Neural cell (in vitro differentiated cells): ENCODE measurements around the gene LRRC10B. TPM values are rescaled to one million over a fixed set of nuclear protein-coding genes. Genes with fewer than 3 reads are reported as not detected.
A peak's percentile ranks its signal among the peaks of the same experiment; 100 is the strongest.

Experiments used
- H2AFZ ChIP-seq: fragments of 200-600, 300-800 bp; sonication (generic), shearing (Covaris generic); 2 replicates; pipeline ENCODE4 v1.6.0; 2014; ENCODE audit warnings: low read depth, mild to moderate bottlenecking, antibody characterized with exemption, low read length, moderate library complexity
- H3F3A ChIP-seq: fragments of 200-600 bp; shearing (Covaris generic); 2 replicates; pipeline ENCODE4 v1.6.1; 2016; ENCODE audit warnings: mild to moderate bottlenecking, moderate library complexity, mixed read lengths, antibody characterized with exemption, low read length; ENCODE audit not compliant: insufficient read depth, poor library complexity, severe bottlenecking
- H3K27ac ChIP-seq: fragments of 200-600, 300-800 bp; sonication (generic), shearing (Covaris generic); 2 replicates; pipeline ENCODE4 v1.5.1; 2014; ENCODE audit warnings: mild to moderate bottlenecking, low read length, moderate library complexity
- H3K27me3 ChIP-seq: fragments of 300-800, 200-600 bp; sonication (generic), shearing (Covaris generic); 2 replicates; pipeline ENCODE4 v1.6.0; 2014; ENCODE audit warnings: mild to moderate bottlenecking, low read depth, low read length, moderate library complexity; ENCODE audit not compliant: insufficient read depth
- H3K36me3 ChIP-seq: fragments of 300-800, 200-600 bp; sonication (generic), shearing (Covaris generic); 2 replicates; pipeline ENCODE4 v1.5.1; 2014; ENCODE audit warnings: mild to moderate bottlenecking, antibody characterized with exemption, low read length, moderate library complexity; ENCODE audit not compliant: insufficient read depth
- H3K4me2 ChIP-seq: fragments of 300-800, 200-600 bp; sonication (generic), shearing (Covaris generic); 2 replicates; pipeline ENCODE4 v1.6.0; 2014; ENCODE audit warnings: mild to moderate bottlenecking, low read length
- H3K4me3 ChIP-seq: fragments of 300-800, 200-600 bp; sonication (generic), shearing (Covaris generic); 2 replicates; pipeline ENCODE4 v1.5.1; 2014; ENCODE audit warnings: mild to moderate bottlenecking, low read length, moderate library complexity
- H3K79me2 ChIP-seq: fragments of 200-600 bp; shearing (Covaris generic); replicated peaks from 2 replicates; pipeline ENCODE4 v1.6.0; 2014; ENCODE audit warnings: mild to moderate bottlenecking, low read length, moderate library complexity; ENCODE audit not compliant: insufficient read depth
- H3K9ac ChIP-seq: fragments of 300-800, 200-600 bp; sonication (generic), shearing (Covaris generic); 2 replicates; pipeline ENCODE4 v1.6.1; 2016; ENCODE audit warnings: mild to moderate bottlenecking, low read length, mixed read lengths
- H3K9me2 ChIP-seq: fragments of 200-600 bp; shearing (Covaris generic); 2 replicates; pipeline ENCODE4 v1.6.1; 2016; ENCODE audit warnings: mild to moderate bottlenecking, low read length, mixed read lengths; ENCODE audit not compliant: insufficient read depth
- H3K9me3 ChIP-seq: fragments of 200-600, 300-800 bp; sonication (generic), shearing (Covaris generic); 2 replicates; pipeline ENCODE4 v1.6.1; 2016; ENCODE audit warnings: mild to moderate bottlenecking, mixed run types, low read length, moderate library complexity, mixed read lengths
- H4K20me1 ChIP-seq: fragments of 200-600 bp; shearing (Covaris generic); 2 replicates; pipeline ENCODE4 v1.6.1; 2016; ENCODE audit warnings: mild to moderate bottlenecking, mixed run types; ENCODE audit not compliant: insufficient read depth
- EP300 ChIP-seq: fragments of 450-650 bp; conservative IDR thresholded peaks from 2 replicates; pipeline ENCODE4 v1.6.1; 2014; ENCODE audit warnings: antibody characterized with exemption, mild to moderate bottlenecking, moderate library complexity; ENCODE audit not compliant: poor library complexity, severe bottlenecking
- EZH2 ChIP-seq: fragments of 200-600, 300-800 bp; shearing (Covaris generic), sonication (generic); IDR thresholded peaks from 2 replicates; pipeline ENCODE4 v1.6.1; 2014; ENCODE audit warnings: antibody characterized with exemption, low read length, borderline replicate concordance, mild to moderate bottlenecking; ENCODE audit not compliant: insufficient read depth, poor library complexity, severe bottlenecking
- MXI1 ChIP-seq: fragments of 450-650 bp; conservative IDR thresholded peaks from 2 replicates; pipeline ENCODE4 v1.6.1; 2014; ENCODE audit warnings: antibody characterized with exemption, mild to moderate bottlenecking; ENCODE audit not compliant: poor library complexity, severe bottlenecking
- POLR2AphosphoS5 ChIP-seq: IDR thresholded peaks from 2 replicates; pipeline ENCODE4 v1.6.1; 2012
- RAD21 ChIP-seq: fragments of 450-650 bp; conservative IDR thresholded peaks from 2 replicates; pipeline ENCODE4 v1.6.1; 2014; ENCODE audit warnings: antibody characterized with exemption, mild to moderate bottlenecking, moderate library complexity
- SMC3 ChIP-seq: fragments of 450-650 bp; conservative IDR thresholded peaks from 2 replicates; pipeline ENCODE4 v1.6.1; 2014; ENCODE audit warnings: antibody characterized with exemption, mild to moderate bottlenecking, moderate library complexity; ENCODE audit not compliant: poor library complexity
- TAF1 ChIP-seq: IDR thresholded peaks from 2 replicates; pipeline ENCODE4 v1.6.1; 2012; ENCODE audit warnings: low read depth
- polyA plus RNA-seq: library from polyadenylated mRNA; depleted of rRNA; stranded (reverse); fragments of >200 nt; gene quantifications from 2 replicates; pipeline ENCODE4 v1.2.3, GENCODE V29; 2014
- TF ChIP-seq, protein P1 (sequence below): fragments of 450-650 bp; IDR thresholded peaks from 2 replicates; pipeline ENCODE4 v1.5.1; 2014; ENCODE audit warnings: antibody characterized with exemption, mild to moderate bottlenecking, moderate library complexity; ENCODE audit not compliant: poor library complexity, severe bottlenecking
- TF ChIP-seq, protein P2 (sequence below): IDR thresholded peaks from 2 replicates; pipeline ENCODE4 v1.6.1; 2012; ENCODE audit warnings: borderline replicate concordance

LRRC10B gene
- polyA plus RNA-seq, 1 donor from 2014 or later, result 12.4 TPM

DNA sequence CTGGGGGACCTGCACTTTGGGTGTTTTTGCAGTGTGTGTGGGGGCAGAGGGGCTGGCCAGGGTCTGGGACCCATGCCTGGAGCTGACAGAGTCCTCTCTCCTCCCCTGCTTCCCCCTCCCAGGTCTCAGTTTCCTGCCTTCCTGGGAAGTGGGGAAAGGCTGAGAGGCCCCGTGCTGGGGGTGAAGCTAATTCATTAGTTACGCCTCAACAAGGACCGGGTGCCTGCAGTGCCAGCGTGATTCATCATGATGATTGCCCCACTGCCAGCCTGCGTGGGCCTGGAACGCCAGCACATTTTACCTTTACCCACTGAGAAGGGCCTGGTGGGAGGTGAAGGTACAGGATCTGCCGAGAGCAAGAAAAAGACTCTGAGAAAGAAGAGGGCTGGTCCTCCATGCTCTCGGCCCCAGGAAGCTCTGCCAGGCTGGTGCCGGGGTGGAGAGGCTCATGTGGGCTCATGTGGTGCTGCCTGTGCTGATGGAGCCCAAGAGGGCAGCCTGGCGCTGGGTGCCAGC, 2.9 kb upstream of the LRRC10B start:
- H3K27me3 ChIP-seq, result no peaks in the 10 kb centered on the region
- no peaks in the 10 kb centered on the region for H3K36me3 ChIP-seq

DNA sequence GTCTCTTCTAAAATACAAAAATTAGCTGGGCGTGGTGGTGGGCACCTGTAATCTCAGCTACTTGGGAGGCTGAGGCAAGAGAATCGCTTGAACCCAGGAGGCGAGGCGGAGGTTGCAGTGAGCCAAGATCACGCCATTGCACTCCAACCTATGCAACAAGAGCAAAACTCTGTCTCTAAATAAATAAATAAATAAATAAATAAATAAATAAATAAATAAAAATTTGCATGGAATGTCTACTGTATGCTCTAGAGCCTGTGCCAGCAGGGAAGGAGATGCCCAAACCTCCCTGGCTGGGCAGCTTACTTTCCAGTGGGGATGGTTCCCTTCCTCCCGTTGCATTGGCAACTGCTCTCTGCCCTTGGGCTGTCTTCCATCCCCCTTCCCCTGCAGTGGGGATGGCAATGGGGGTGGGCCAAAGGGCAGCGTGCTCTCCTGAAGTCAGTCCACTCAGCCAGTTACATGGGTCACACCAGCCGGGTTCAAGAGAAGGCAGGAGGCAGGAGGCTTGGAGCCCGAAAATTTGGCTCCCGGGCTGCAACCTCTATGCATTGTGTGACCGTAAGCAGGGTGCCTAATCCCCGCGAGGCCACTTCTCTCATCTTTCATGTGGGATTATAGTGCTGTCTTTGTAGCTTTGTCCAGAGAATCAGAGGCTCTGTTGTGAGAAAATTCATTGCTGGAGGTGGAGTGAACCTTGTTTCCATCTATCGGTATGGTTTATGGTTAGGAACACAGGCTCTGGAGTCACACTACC, 1.4 kb upstream of the LRRC10B start:
- H3K9me2 ChIP-seq, result no peaks in the 10 kb centered on the region
- no peaks in the 10 kb centered on the region for H3K36me3 ChIP-seq
- H3K79me2 ChIP-seq, result no peaks in the 10 kb centered on the region
- H3F3A ChIP-seq, result no peaks in the 10 kb centered on the region
- no peaks in the 10 kb centered on the region for H3K9me3 ChIP-seq
- H3K4me2 ChIP-seq, result no peak overlapping the region
- no peak overlapping the region for H2AFZ ChIP-seq
- no peaks in the 10 kb centered on the region for H3K27me3 ChIP-seq
- TF ChIP-seq, protein P1, sequence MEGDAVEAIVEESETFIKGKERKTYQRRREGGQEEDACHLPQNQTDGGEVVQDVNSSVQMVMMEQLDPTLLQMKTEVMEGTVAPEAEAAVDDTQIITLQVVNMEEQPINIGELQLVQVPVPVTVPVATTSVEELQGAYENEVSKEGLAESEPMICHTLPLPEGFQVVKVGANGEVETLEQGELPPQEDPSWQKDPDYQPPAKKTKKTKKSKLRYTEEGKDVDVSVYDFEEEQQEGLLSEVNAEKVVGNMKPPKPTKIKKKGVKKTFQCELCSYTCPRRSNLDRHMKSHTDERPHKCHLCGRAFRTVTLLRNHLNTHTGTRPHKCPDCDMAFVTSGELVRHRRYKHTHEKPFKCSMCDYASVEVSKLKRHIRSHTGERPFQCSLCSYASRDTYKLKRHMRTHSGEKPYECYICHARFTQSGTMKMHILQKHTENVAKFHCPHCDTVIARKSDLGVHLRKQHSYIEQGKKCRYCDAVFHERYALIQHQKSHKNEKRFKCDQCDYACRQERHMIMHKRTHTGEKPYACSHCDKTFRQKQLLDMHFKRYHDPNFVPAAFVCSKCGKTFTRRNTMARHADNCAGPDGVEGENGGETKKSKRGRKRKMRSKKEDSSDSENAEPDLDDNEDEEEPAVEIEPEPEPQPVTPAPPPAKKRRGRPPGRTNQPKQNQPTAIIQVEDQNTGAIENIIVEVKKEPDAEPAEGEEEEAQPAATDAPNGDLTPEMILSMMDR, result no peak
- TF ChIP-seq EP300 (no peak), MXI1 (no peak)
- no peak overlapping the region for H3K4me3 ChIP-seq
- H3K27ac ChIP-seq, result no peak overlapping the region
- peak overlapping the region; percentile 68 for H3K9ac ChIP-seq
- no peaks in the 10 kb centered on the region for H4K20me1 ChIP-seq

More for the DNA sequence above, 2.9 kb upstream of the LRRC10B start:
- H3K79me2 ChIP-seq, result no peaks in the 10 kb centered on the region
- H2AFZ ChIP-seq, result no peak overlapping the region
- no peaks in the 10 kb centered on the region for H3F3A ChIP-seq
- no peak overlapping the region for H3K4me2 ChIP-seq
- TF ChIP-seq, protein P2, sequence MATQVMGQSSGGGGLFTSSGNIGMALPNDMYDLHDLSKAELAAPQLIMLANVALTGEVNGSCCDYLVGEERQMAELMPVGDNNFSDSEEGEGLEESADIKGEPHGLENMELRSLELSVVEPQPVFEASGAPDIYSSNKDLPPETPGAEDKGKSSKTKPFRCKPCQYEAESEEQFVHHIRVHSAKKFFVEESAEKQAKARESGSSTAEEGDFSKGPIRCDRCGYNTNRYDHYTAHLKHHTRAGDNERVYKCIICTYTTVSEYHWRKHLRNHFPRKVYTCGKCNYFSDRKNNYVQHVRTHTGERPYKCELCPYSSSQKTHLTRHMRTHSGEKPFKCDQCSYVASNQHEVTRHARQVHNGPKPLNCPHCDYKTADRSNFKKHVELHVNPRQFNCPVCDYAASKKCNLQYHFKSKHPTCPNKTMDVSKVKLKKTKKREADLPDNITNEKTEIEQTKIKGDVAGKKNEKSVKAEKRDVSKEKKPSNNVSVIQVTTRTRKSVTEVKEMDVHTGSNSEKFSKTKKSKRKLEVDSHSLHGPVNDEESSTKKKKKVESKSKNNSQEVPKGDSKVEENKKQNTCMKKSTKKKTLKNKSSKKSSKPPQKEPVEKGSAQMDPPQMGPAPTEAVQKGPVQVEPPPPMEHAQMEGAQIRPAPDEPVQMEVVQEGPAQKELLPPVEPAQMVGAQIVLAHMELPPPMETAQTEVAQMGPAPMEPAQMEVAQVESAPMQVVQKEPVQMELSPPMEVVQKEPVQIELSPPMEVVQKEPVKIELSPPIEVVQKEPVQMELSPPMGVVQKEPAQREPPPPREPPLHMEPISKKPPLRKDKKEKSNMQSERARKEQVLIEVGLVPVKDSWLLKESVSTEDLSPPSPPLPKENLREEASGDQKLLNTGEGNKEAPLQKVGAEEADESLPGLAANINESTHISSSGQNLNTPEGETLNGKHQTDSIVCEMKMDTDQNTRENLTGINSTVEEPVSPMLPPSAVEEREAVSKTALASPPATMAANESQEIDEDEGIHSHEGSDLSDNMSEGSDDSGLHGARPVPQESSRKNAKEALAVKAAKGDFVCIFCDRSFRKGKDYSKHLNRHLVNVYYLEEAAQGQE, result no peak
- TF ChIP-seq EP300 (no peak), EZH2 (no peak), POLR2AphosphoS5 (no peak), RAD21 (no peak), TAF1 (no peak), SMC3 (no peak), MXI1 (no peak)
- TF ChIP-seq, protein P1, result no peak
- H3K9me2 ChIP-seq, result no peaks in the 10 kb centered on the region
- no peaks in the 10 kb centered on the region for H3K9me3 ChIP-seq
- no peaks in the 10 kb centered on the region for H4K20me1 ChIP-seq
- no peak overlapping the region for H3K4me3 ChIP-seq
- no peak overlapping the region for H3K27ac ChIP-seq
- H3K9ac ChIP-seq, result no peak overlapping the region
